ENCODE results near the gene BMPER. TPM values are rescaled to one million over a fixed set of nuclear protein-coding genes. Genes with fewer than 3 reads are reported as not detected.

BMPER gene
- total RNA-seq, 1 donor from 2014 or later, result 0.26 TPM

GRCh38 chr7:34091321-34091917 lies 186.1 kb downstream of the BMPER start:
- TF ChIP-seq CTCF (IDR thresholded peaks at IDR 0.05; ENCODE audit: insufficient read depth, low read length, severe bottlenecking), result peak; percentile 63
- no peak overlapping the region for H3K4me3 ChIP-seq (ENCODE audit: low read depth, low read length)
- FAIRE-seq (no peak), DNase-seq (ENCODE audit: low read depth) (peak; percentile 68)
- H3K27me3 ChIP-seq (ENCODE audit: control insufficient read depth, insufficient read depth, low read length), result no peaks in the 10 kb centered on the region
- H3K36me3 ChIP-seq (ENCODE audit: control insufficient read depth, insufficient read depth, low read length), result no peaks in the 10 kb centered on the region

GRCh38 chr7:34093276-34093675 lies 187.9 kb downstream of the BMPER start:
- no peaks in the 10 kb centered on the region for H3K27me3 ChIP-seq (ENCODE audit: control insufficient read depth, insufficient read depth, low read length)
- H3K4me3 ChIP-seq (ENCODE audit: low read depth, low read length), result no peak overlapping the region
- TF ChIP-seq CTCF (IDR thresholded peaks at IDR 0.05; ENCODE audit: insufficient read depth, low read length, severe bottlenecking), result no peak
- DNase-seq (ENCODE audit: low read depth) (no peak), FAIRE-seq (no peak)
- no peaks in the 10 kb centered on the region for H3K36me3 ChIP-seq (ENCODE audit: control insufficient read depth, insufficient read depth, low read length)

GRCh38 chr7:34096198-34096651 lies 190.9 kb downstream of the BMPER start:
- H3K36me3 ChIP-seq (ENCODE audit: control insufficient read depth, insufficient read depth, low read length), result no peaks in the 10 kb centered on the region
- DNase-seq (ENCODE audit: low read depth) (peak; percentile 72), FAIRE-seq (peak; percentile 58)
- no peak for TF ChIP-seq CTCF (IDR thresholded peaks at IDR 0.05; ENCODE audit: insufficient read depth, low read length, severe bottlenecking)
- no peaks in the 10 kb centered on the region for H3K27me3 ChIP-seq (ENCODE audit: control insufficient read depth, insufficient read depth, low read length)
- no peak overlapping the region for H3K4me3 ChIP-seq (ENCODE audit: low read depth, low read length)

GRCh38 chr7:34096777-34097176 lies 191.4 kb downstream of the BMPER start:
- no peak for FAIRE-seq
- no peak overlapping the region for H3K4me3 ChIP-seq (ENCODE audit: low read depth, low read length)
- DNase-seq (ENCODE audit: low read depth), result no peak
- H3K27me3 ChIP-seq (ENCODE audit: control insufficient read depth, insufficient read depth, low read length), result no peaks in the 10 kb centered on the region
- no peaks in the 10 kb centered on the region for H3K36me3 ChIP-seq (ENCODE audit: control insufficient read depth, insufficient read depth, low read length)
- no peak for TF ChIP-seq CTCF (IDR thresholded peaks at IDR 0.05; ENCODE audit: insufficient read depth, low read length, severe bottlenecking)

- TF ChIP-seq CTCF (IDR thresholded peaks at IDR 0.05; ENCODE audit: insufficient read depth, low read length, severe bottlenecking), result no peak
- Histone ChIP-seq H3K27me3 (ENCODE audit: control insufficient read depth, insufficient read depth, low read length) (no peaks in the 10 kb centered on the region), H3K36me3 (ENCODE audit: control insufficient read depth, insufficient read depth, low read length) (no peaks in the 10 kb centered on the region), H3K4me3 (ENCODE audit: low read depth, low read length) (no peak overlapping the region)
- DNase-seq (ENCODE audit: low read depth) (peak; percentile 76), FAIRE-seq (no peak)
Measured at GRCh38 chr7:34100661-34101060, 195.3 kb downstream of the BMPER start.

GRCh38 chr7:34104115-34104514 lies 198.8 kb downstream of the BMPER start:
- Histone ChIP-seq H3K4me3 (ENCODE audit: low read depth, low read length) (no peak overlapping the region), H3K36me3 (ENCODE audit: control insufficient read depth, insufficient read depth, low read length) (no peaks in the 10 kb centered on the region), H3K27me3 (ENCODE audit: control insufficient read depth, insufficient read depth, low read length) (no peaks in the 10 kb centered on the region)
- no peak for TF ChIP-seq CTCF (IDR thresholded peaks at IDR 0.05; ENCODE audit: insufficient read depth, low read length, severe bottlenecking)
- DNase-seq (ENCODE audit: low read depth) (no peak), FAIRE-seq (no peak)

Measured in bronchial epithelial cell (primary cell).